T-helper 2 cell treated with Interferon-gamma antibody and Interleukin-4, amounts not matched to agents 5 μg/mL and 100 μg/mL, for 36 hours (primary cell): ENCODE data around the gene ZNF182.
"Not testable (repeated sequence)": the region's sequence is repeated elsewhere in the genome, so short reads cannot be mapped to it uniquely, and the experiment has no call there.

ENCODE experiments used
- DNase-seq: peaks from one replicate; pipeline ENCODE4 v3.0.0; 2021; ENCODE audit warnings: low spot score
- H3K27ac Mint-ChIP-seq: one replicate; pipeline ENCODE4 v1.8.0; 2021; ENCODE audit warnings: mild to moderate bottlenecking, mixed read lengths
- H3K27me3 Mint-ChIP-seq: one replicate; pipeline ENCODE4 v1.8.0; 2021; ENCODE audit warnings: low read depth, mixed read lengths
- H3K36me3 Mint-ChIP-seq: one replicate; pipeline ENCODE4 v1.8.0; 2021; ENCODE audit warnings: low read depth, mixed read lengths
- H3K4me1 Mint-ChIP-seq: one replicate; pipeline ENCODE4 v1.8.0; 2021; ENCODE audit warnings: low read depth, mixed read lengths
- H3K4me3 Mint-ChIP-seq: one replicate; pipeline ENCODE4 v1.8.0; 2022; ENCODE audit warnings: mild to moderate bottlenecking, moderate library complexity, mixed read lengths
- H3K9me3 Mint-ChIP-seq: one replicate; pipeline ENCODE4 v1.8.0; 2021; ENCODE audit warnings: mixed read lengths

Gene ZNF182

DNA sequence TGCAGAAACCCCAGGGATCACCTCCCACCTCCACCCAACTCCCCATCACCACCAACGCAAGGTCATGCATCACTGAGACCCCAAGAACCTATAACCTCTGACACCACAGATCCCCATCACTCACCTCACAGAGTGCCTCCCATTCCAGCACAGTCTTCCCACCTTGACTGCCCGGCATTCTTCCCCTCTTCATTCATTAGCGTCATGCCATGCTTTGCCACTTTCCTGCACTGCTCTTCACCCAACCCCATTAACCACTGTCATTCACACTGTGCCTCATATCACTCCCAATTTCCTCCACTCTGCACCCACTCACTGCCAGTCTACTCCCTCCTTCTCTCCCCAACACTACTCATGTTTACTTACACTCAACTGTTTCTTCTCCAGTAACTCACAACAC is 30.6 kb downstream of the ZNF182 start:
- H3K4me1 Mint-ChIP-seq = no peaks in the 10 kb centered on the region
- H3K4me3 Mint-ChIP-seq = no peak overlapping the region
- H3K27ac Mint-ChIP-seq = no peak overlapping the region
- H3K36me3 Mint-ChIP-seq = peaks cover 48% of the 10 kb centered on the region
- DNase-seq = no peak
- peaks cover 48% of the 10 kb centered on the region for H3K9me3 Mint-ChIP-seq
- H3K27me3 Mint-ChIP-seq = no peaks in the 10 kb centered on the region

DNA sequence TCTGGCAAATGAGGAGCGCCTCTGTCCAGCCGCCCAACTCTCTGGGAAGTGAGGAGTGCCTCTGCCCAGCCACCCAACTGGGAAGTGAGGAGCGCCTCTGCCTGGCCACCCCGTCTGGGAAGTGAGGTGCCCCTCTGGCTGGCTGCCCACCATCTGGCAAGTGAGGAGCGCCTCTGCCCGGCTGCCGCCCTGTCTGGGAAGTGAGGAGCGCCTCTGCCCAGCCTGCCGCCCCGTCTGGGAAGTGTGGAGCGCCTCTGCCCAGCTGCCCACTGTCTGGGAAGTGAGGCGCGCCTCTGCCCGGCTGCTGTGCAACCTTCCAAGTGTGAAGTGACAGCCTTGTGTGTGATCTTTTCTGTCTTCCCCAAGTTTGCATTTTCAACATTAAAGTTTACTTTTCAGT is 38.3 kb downstream of the ZNF182 start:
- H3K4me1 Mint-ChIP-seq, H3K27me3 Mint-ChIP-seq, H3K36me3 Mint-ChIP-seq, H3K27ac Mint-ChIP-seq, DNase-seq, H3K4me3 Mint-ChIP-seq: not testable (repeated sequence)
- peaks cover 26% of the 10 kb centered on the region for H3K9me3 Mint-ChIP-seq

DNA sequence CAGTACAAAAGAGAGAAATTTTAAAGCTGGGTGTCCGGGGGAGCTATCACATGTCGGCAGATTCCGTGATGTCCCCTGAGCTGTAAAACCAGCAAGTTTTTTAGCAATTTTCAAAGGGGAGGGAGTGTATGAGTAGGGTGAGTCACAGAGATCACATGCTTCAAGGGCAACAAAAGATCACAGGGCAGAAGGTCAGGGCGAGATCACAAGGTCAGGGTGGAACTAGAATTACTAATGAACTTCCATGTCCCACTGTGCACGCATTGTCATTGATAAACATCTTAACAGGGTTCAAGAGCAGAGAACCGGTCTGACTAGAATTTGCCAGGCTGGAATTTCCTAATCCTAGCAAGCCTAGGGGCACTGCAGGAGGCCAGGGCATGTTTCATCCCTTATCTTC is 42.0 kb downstream of the ZNF182 start:
- not testable (repeated sequence) for H3K9me3 Mint-ChIP-seq, H3K36me3 Mint-ChIP-seq, H3K4me1 Mint-ChIP-seq, DNase-seq, H3K27me3 Mint-ChIP-seq, H3K4me3 Mint-ChIP-seq, H3K27ac Mint-ChIP-seq

GRCh38 chrX:47960406-47960805 is 43.4 kb downstream of the ZNF182 start:
- peaks cover 7% of the 10 kb centered on the region for H3K9me3 Mint-ChIP-seq
- DNase-seq = no peak
- no peaks in the 10 kb centered on the region for H3K27me3 Mint-ChIP-seq
- peaks cover 3% of the 10 kb centered on the region for H3K36me3 Mint-ChIP-seq
- no peak overlapping the region for H3K4me3 Mint-ChIP-seq
- H3K4me1 Mint-ChIP-seq = no peaks in the 10 kb centered on the region
- no peak overlapping the region for H3K27ac Mint-ChIP-seq

DNA sequence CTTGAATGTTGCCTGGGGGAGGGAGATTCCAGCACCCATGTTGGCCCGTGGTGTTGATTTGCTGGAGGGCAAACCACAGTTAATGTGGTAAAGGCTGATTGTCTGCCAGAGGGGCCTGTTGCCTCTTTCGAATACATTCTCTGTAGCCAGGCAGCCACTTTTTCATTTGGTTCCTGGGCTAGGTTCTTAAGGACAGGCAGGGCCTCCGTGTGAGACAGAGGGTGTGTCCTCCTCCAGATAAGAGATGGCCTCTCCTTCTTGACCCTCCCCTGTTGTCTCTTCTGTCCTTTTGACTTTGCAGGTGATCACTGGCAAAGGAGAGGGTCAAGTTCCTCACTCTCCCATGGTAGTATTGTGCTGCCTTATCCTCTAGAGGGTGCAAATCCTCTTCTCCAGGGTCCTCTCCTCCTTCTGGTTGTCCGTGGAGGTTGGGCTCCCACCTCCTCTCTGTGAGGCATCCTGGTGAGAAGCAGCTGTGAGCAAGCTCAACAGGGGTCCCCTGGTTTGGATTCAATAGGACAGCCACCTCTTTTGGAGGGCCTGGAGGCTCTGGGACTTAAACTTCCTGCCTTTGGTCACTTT is 44.9 kb downstream of the ZNF182 start:
- DNase-seq = no peak
- H3K4me3 Mint-ChIP-seq = no peak overlapping the region
- H3K27ac Mint-ChIP-seq = no peak overlapping the region

DNA sequence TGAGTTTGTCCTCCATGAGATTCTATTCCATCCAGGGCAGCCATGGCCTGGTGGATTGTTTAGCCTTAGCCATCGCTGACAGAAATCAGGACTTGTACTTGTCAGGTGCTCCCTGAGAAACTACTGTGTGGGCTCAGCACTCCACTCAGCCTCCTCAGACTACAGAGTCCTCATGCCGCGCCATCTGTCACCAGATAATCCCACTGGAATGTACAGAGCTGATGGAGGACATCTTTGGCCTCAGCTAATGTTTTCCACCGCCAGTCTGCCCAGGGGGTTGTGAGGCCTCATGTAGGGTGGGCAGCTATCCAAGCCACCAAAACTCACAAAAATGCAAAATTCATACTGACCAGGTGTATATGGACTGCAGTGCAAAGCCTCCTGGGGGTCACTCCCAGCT is 45.6 kb downstream of the ZNF182 start:
- not testable (repeated sequence) for H3K36me3 Mint-ChIP-seq, H3K9me3 Mint-ChIP-seq, H3K4me3 Mint-ChIP-seq, DNase-seq, H3K27ac Mint-ChIP-seq, H3K27me3 Mint-ChIP-seq, H3K4me1 Mint-ChIP-seq

More for the DNA sequence above, 44.9 kb downstream of the ZNF182 start:
- H3K36me3 Mint-ChIP-seq = no peaks in the 10 kb centered on the region
- no peaks in the 10 kb centered on the region for H3K4me1 Mint-ChIP-seq
- H3K27me3 Mint-ChIP-seq = no peaks in the 10 kb centered on the region
- H3K9me3 Mint-ChIP-seq = no peaks in the 10 kb centered on the region

- Mint-ChIP-seq H3K36me3 (no peaks in the 10 kb centered on the region), H3K27ac (no peak overlapping the region), H3K9me3 (peaks cover 1% of the 10 kb centered on the region), H3K4me1 (no peaks in the 10 kb centered on the region), H3K4me3 (no peak overlapping the region), H3K27me3 (no peaks in the 10 kb centered on the region)
- no peak for DNase-seq
Measured at GRCh38 chrX:47956016-47956415, 47.8 kb downstream of the ZNF182 start.

DNA sequence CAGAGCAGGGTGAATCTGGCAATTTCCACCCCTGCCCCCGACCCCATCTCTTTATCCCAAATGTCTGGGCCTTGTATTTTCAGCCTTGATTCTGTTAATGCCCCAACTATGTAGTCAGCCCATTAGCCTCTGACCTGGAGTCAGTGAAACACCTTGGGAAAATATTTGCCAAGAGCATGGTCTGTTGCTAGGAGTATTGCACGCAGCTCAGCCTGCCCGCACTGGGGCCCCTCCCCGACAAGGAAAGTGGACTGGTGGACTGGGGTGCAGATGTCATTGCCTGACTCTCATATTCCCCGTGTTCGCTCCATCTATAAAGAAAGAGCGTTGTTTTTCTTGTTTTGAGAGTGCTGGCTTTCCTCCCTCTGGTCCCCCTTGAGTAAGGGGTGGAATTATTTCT is 48.5 kb downstream of the ZNF182 start:
- H3K4me1 Mint-ChIP-seq, DNase-seq, H3K4me3 Mint-ChIP-seq, H3K36me3 Mint-ChIP-seq, H3K27ac Mint-ChIP-seq, H3K27me3 Mint-ChIP-seq, H3K9me3 Mint-ChIP-seq: not testable (repeated sequence)

DNA sequence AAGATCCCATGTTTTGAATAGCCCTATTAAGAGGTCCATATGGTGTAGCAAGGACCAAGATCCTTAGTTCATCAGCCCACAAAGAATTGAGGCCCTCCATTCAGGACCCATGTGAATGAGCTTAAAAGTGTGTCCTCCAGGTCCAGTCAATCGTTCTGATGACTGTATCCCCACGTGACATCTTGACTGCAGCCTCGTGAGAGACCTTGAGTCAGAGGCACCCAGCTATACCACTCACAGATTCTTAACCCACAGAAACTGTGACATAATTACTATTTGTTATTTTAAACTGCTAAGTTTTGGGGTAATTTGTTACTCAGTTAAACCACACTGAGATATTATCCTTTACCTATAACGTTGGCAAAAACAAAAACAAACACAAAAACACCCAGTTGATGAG is 62.4 kb downstream of the ZNF182 start:
- Mint-ChIP-seq H3K27me3 (no peaks in the 10 kb centered on the region), H3K9me3 (no peaks in the 10 kb centered on the region), H3K36me3 (no peaks in the 10 kb centered on the region), H3K4me1 (peaks cover 3% of the 10 kb centered on the region), H3K4me3 (no peak overlapping the region), H3K27ac (no peak overlapping the region)
- no peak for DNase-seq

GRCh38 chrX:47940448-47940847 is 63.3 kb downstream of the ZNF182 start:
- no peak for DNase-seq
- no peaks in the 10 kb centered on the region for H3K36me3 Mint-ChIP-seq
- H3K4me3 Mint-ChIP-seq = no peak overlapping the region
- no peaks in the 10 kb centered on the region for H3K27me3 Mint-ChIP-seq
- no peak overlapping the region for H3K27ac Mint-ChIP-seq
- no peaks in the 10 kb centered on the region for H3K9me3 Mint-ChIP-seq
- H3K4me1 Mint-ChIP-seq = peaks cover 6% of the 10 kb centered on the region

DNA sequence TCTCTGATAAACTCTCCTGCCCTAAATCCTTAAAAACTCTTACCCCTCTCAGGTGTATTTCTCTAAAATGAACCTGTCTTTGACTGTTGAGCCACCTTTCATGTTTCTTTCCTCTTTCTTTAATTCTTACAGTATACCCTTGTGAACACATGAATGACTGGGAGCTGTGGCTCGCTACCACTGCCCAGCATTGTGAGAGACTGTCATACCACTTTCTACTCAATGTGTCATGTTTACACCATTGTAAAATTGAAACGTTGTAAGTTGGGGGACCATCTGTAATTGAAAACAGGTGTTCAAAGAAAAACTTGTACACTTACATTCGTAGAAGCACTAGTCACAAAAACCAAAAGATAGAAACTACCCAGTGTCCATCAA is 66.9 kb downstream of the ZNF182 start:
- no peak for DNase-seq

DNA sequence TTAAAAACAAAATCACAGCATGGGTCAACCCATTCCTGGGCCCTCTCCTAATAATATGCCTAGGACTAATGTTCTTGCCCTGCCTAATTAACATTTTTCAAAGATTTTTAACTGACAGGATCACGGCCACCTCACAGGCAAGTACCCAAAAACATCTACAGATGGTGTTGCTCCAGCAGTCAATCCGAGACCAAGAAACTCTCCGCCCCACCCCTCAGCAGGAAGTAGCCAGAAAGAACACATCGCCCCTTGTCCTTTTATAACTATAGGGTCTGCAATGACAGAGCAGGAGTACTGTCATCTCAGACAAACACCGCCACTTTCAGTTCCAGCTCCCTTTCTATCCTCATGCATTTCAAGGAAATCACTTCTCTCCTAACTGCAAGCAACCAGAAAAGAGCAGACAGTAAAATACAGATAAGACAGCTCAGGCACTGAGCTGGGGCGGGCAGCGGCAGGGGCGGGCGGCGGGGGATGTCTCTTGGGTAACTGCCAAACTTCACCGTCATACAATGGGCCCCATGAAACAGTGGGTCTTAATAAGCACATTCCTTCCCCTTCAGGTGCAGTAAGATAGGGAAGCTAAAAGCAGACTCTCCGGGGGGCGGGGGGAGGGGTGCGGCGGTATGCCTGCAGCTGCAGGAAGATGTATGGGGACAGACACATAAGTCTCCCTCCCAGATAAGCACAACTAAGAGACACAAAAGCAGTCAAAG is 67.4 kb downstream of the ZNF182 start:
- H3K27ac Mint-ChIP-seq = no peak overlapping the region
- H3K36me3 Mint-ChIP-seq = no peaks in the 10 kb centered on the region
- H3K4me1 Mint-ChIP-seq = peaks cover 6% of the 10 kb centered on the region
- peak overlapping the region; percentile 81 for H3K4me3 Mint-ChIP-seq
- no peak for DNase-seq
- H3K27me3 Mint-ChIP-seq = no peaks in the 10 kb centered on the region
- H3K9me3 Mint-ChIP-seq = no peaks in the 10 kb centered on the region

More for the DNA sequence above, 66.9 kb downstream of the ZNF182 start:
- H3K36me3 Mint-ChIP-seq = no peaks in the 10 kb centered on the region
- no peaks in the 10 kb centered on the region for H3K9me3 Mint-ChIP-seq
- H3K4me3 Mint-ChIP-seq = peak overlapping the region; percentile 81
- H3K27ac Mint-ChIP-seq = no peak overlapping the region
- peaks cover 6% of the 10 kb centered on the region for H3K4me1 Mint-ChIP-seq
- no peaks in the 10 kb centered on the region for H3K27me3 Mint-ChIP-seq

DNA sequence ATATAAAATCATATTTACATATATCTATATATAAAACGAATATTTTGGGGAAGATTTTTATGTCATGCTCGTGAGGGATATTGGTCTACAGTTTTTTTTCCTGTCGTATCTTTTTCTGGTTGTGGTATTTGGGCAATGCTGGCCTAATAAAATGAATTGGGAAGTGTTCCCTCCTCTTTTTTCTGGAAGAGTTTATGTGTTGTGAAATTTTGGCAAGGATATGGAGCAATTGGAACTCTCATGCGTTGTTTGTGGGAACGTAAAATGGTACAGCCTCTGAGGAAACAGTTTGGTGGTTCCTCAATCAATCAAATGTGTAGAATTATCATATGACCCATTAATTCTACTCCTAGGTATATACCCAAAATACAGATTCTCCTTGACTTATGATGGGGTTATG is 69.8 kb downstream of the ZNF182 start:
- Mint-ChIP-seq H3K4me3 (no peak overlapping the region), H3K27me3 (no peaks in the 10 kb centered on the region), H3K36me3 (no peaks in the 10 kb centered on the region), H3K4me1 (peaks cover 6% of the 10 kb centered on the region), H3K27ac (no peak overlapping the region), H3K9me3 (no peaks in the 10 kb centered on the region)
- no peak for DNase-seq

- not testable (repeated sequence) for H3K36me3 Mint-ChIP-seq, H3K27me3 Mint-ChIP-seq, H3K9me3 Mint-ChIP-seq, H3K4me3 Mint-ChIP-seq, H3K4me1 Mint-ChIP-seq, H3K27ac Mint-ChIP-seq, DNase-seq
Measured at GRCh38 chrX:47931970-47932369, 71.8 kb downstream of the ZNF182 start.

DNA sequence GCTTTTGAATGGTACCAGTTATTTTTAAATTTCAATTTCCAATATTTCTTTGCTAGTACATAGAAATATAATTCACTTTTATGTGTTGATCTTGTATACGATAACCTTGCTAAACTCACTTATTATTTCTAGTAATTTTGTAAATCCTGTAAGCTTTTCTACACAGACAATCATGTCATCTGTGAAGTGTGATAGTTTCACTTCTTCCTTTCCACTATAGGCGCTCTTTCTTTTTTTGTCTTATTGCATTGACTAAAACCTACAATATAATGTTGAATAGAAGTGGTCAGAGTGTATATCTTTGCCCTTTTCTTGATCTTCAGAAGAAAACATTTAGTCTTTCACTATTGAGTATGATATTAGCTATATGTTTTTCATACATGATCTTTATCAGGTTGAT is 76.6 kb downstream of the ZNF182 start:
- Mint-ChIP-seq H3K9me3 (peaks cover 10% of the 10 kb centered on the region), H3K36me3 (no peaks in the 10 kb centered on the region), H3K27me3 (no peaks in the 10 kb centered on the region), H3K4me1 (no peaks in the 10 kb centered on the region), H3K27ac (no peak overlapping the region), H3K4me3 (no peak overlapping the region)
- no peak for DNase-seq
